ENCODE measurements around the gene OTOG.

Gene OTOG

GRCh38 chr11:17602105-17603001 lies 55.3 kb downstream of the OTOG start:
- Histone ChIP-seq H3K27me3 (ENCODE audit: insufficient read depth, low read depth) (no peaks in the 10 kb centered on the region), H3K9ac (no peak overlapping the region), H3K4me1 (ENCODE audit: low read depth, poor library complexity, severe bottlenecking) (no peaks in the 10 kb centered on the region), H4K20me1 (ENCODE audit: insufficient read depth) (no peaks in the 10 kb centered on the region), H3K4me2 (no peak overlapping the region), H2AFZ (ENCODE audit: low read depth) (no peak overlapping the region), H3K79me2 (ENCODE audit: insufficient read depth, low read depth) (no peaks in the 10 kb centered on the region), H3K4me3 (IDR thresholded peaks at IDR 0.05; ENCODE audit: insufficient read depth, low read depth, low read length) (no peak overlapping the region), H3K36me3 (ENCODE audit: insufficient read depth) (no peaks in the 10 kb centered on the region), H3K27ac (no peak overlapping the region)
- TF ChIP-seq CTCF (conservative IDR thresholded peaks at IDR 0.05; ENCODE audit: low read depth, low read length), result no peak

GRCh38 chr11:17603056-17603825 lies 56.2 kb downstream of the OTOG start:
- Histone ChIP-seq H3K36me3 (ENCODE audit: insufficient read depth) (no peaks in the 10 kb centered on the region), H3K4me1 (ENCODE audit: low read depth, poor library complexity, severe bottlenecking) (no peaks in the 10 kb centered on the region), H3K79me2 (ENCODE audit: insufficient read depth, low read depth) (no peaks in the 10 kb centered on the region), H4K20me1 (ENCODE audit: insufficient read depth) (no peaks in the 10 kb centered on the region), H3K4me2 (no peak overlapping the region), H3K27me3 (ENCODE audit: insufficient read depth, low read depth) (no peaks in the 10 kb centered on the region), H3K27ac (no peak overlapping the region), H2AFZ (ENCODE audit: low read depth) (no peak overlapping the region), H3K4me3 (IDR thresholded peaks at IDR 0.05; ENCODE audit: insufficient read depth, low read depth, low read length) (no peak overlapping the region), H3K9ac (no peak overlapping the region)
- TF ChIP-seq CTCF (conservative IDR thresholded peaks at IDR 0.05; ENCODE audit: low read depth, low read length), result no peak

GRCh38 chr11:17604201-17604914 lies 57.3 kb downstream of the OTOG start:
- no peaks in the 10 kb centered on the region for H4K20me1 ChIP-seq (ENCODE audit: insufficient read depth)
- no peaks in the 10 kb centered on the region for H3K4me1 ChIP-seq (ENCODE audit: low read depth, poor library complexity, severe bottlenecking)
- H3K79me2 ChIP-seq (ENCODE audit: insufficient read depth, low read depth), result no peaks in the 10 kb centered on the region
- H3K27me3 ChIP-seq (ENCODE audit: insufficient read depth, low read depth), result no peaks in the 10 kb centered on the region
- H3K4me2 ChIP-seq, result no peak overlapping the region
- no peak for TF ChIP-seq CTCF (conservative IDR thresholded peaks at IDR 0.05; ENCODE audit: low read depth, low read length)
- H3K27ac ChIP-seq, result no peak overlapping the region
- H2AFZ ChIP-seq (ENCODE audit: low read depth), result no peak overlapping the region
- H3K4me3 ChIP-seq (IDR thresholded peaks at IDR 0.05; ENCODE audit: insufficient read depth, low read depth, low read length), result no peak overlapping the region
- no peaks in the 10 kb centered on the region for H3K36me3 ChIP-seq (ENCODE audit: insufficient read depth)
- no peak overlapping the region for H3K9ac ChIP-seq

GRCh38 chr11:17604915-17605233 lies 57.8 kb downstream of the OTOG start:
- Histone ChIP-seq H3K27ac (no peak overlapping the region), H3K4me3 (IDR thresholded peaks at IDR 0.05; ENCODE audit: insufficient read depth, low read depth, low read length) (no peak overlapping the region), H3K79me2 (ENCODE audit: insufficient read depth, low read depth) (no peaks in the 10 kb centered on the region), H3K9ac (no peak overlapping the region), H3K36me3 (ENCODE audit: insufficient read depth) (no peaks in the 10 kb centered on the region), H3K4me1 (ENCODE audit: low read depth, poor library complexity, severe bottlenecking) (no peaks in the 10 kb centered on the region), H3K27me3 (ENCODE audit: insufficient read depth, low read depth) (no peaks in the 10 kb centered on the region), H2AFZ (ENCODE audit: low read depth) (no peak overlapping the region), H4K20me1 (ENCODE audit: insufficient read depth) (no peaks in the 10 kb centered on the region), H3K4me2 (no peak overlapping the region)
- TF ChIP-seq CTCF (conservative IDR thresholded peaks at IDR 0.05; ENCODE audit: low read depth, low read length), result no peak

All from KMS-11 (cell line).